Heart right ventricle (tissue), 16 donors: ENCODE data around the gene GRIK4. TPM values are rescaled to one million over a fixed set of nuclear protein-coding genes. Genes with fewer than 3 reads are reported as not detected.
A peak's percentile ranks its signal among the peaks of the same experiment; 100 is the strongest.

Experiments
- ATAC-seq, 8 donors: fragments of 200-7000 bp; cut with Tn5 transposase; one replicate each; pipeline ENCODE4 v1.9.1; 2020; ENCODE audit warnings: mild to moderate bottlenecking in 8 of 8, moderate library complexity in 8 of 8, moderate number of reproducible peaks in 1 of 8
- DNase-seq, 2 donors: peaks; one replicate each; pipeline ENCODE4 v3.0.0-alpha.2; 2020
- H3K27ac ChIP-seq, 10 donors: fragments of 200-600 bp; sonication (generic) in 2 of 10; one replicate each; pipeline versions ENCODE4 v1.5.0 to v1.8.0; 2020 to 2022; ENCODE audit warnings: mild to moderate bottlenecking in 3 of 10
- H3K27me3 ChIP-seq, 7 donors: fragments of 200-600 bp; one replicate each; pipeline ENCODE4 v1.8.0; 2021 to 2022; ENCODE audit warnings: mild to moderate bottlenecking in 2 of 7
- H3K36me3 ChIP-seq, 9 donors: fragments of 200-600 bp; sonication (generic) in 1 of 9; one replicate each; pipeline versions ENCODE4 v1.5.0 to v1.8.0; 2020 to 2022; ENCODE audit warnings: mild to moderate bottlenecking in 2 of 9
- H3K4me1 ChIP-seq, 9 donors: fragments of 200-600 bp; sonication (generic) in 1 of 9; one replicate each; pipeline versions ENCODE4 v1.5.0 to v1.8.0; 2020 to 2022; ENCODE audit warnings: mild to moderate bottlenecking in 4 of 9
- H3K4me3 ChIP-seq, 10 donors: fragments of 200-600 bp; sonication (generic) in 2 of 10; one replicate each; pipeline versions ENCODE4 v1.5.0 to v1.8.0; 2020 to 2022; ENCODE audit warnings: mild to moderate bottlenecking in 7 of 10, moderate library complexity in 2 of 10
- H3K9me3 ChIP-seq, 11 donors: fragments of 200-600 bp in 10 of 11; sonication (generic) in 2 of 11; one replicate each; pipeline versions ENCODE4 v1.5.0 to v1.8.0; 2013 to 2022; ENCODE audit warnings: mild to moderate bottlenecking in 2 of 11, control low read depth in 1 of 11, moderate library complexity in 1 of 11
- CTCF ChIP-seq, 9 donors: fragments of 200-600 bp; sonication (generic) in 2 of 9; IDR thresholded peaks; one replicate each; pipeline versions ENCODE4 v1.5.0 to v1.8.0; 2021 to 2022; ENCODE audit warnings: antibody characterized with exemption in 9 of 9, mild to moderate bottlenecking in 5 of 9, moderate library complexity in 1 of 9
- WGBS, 2 donors: extraction: QIAGEN DNeasy Blood & Tissue Kit; methylation state at CpG; one replicate each; pipeline ENCODE4 v1.1.7; 2013; ENCODE audit warnings: inconsistent platforms in 1 of 2; 5-methylcytosine and 5-hydroxymethylcytosine counted together
- intact Hi-C, 10 donors: fragments of 100-400 bp; cut with DNase I; formaldehyde crosslinking; loops; one replicate each; pipeline versions ENCODE4 v1.11.1 to v1.14.2; 2022
- polyA plus RNA-seq, 2 donors: library from polyadenylated mRNA; stranded (reverse); fragments of 200-250 nt; gene quantifications; one replicate each; pipeline ENCODE4 v1.2.3, GENCODE V29; 2013
- total RNA-seq, 10 donors: library from RNA; stranded (reverse); fragmentation: NEBNext Ultra II Directional in 3 of 10; extraction: Animal tissue kit (Norgen Biotek cat#: 25700) in 3 of 10; gene quantifications; one replicate each; pipeline versions ENCODE4 v1.2.1 to v1.2.4, GENCODE V29; 2021 to 2023
- donor health status: Arrhythmogenic right ventricular cardiomyopathy.
- donor health status: ischemic (EF 13 %, LVEDD 7.1; RV severe dilation, severe dysfunction).
- donor health status: healthy with polysubstance abuse.
- donor health status: DM: no; HTN: yes; CAD: no.
- donor health status: DM: no; HTN: no; CAD: no.
- donor health status: ischemic (EF 25% LVEDD 6.9; RV normal size, moderate dysfunction).
- donor health status: ischemic (EF 25% LVEDD 5.7; RV mildly dilated, moderate dysfunction).
- donor health status: healthy.
- donor health status: DM: yes; HTN: yes; CAD: no.
- donor health status: Ischemic cardiomyopathy.
- donor health status: ischemic (EF 35%, LVEDD 5.7; RV mildly dilated, moderate dysfunction).
- donor health status: nonischemic (EF 11% LVEDD 7.7; RV severe dilation, severe dysfunction).
- donor health status: DM: yes; HTN: yes; CAD: no.
- donor health status: PGD.
- donor health status: ischemic (EF 29% LVEDD 5.4; RV normal size, mild dysfunction).
- donor health status: nonischemic (EF 23%, LVEDD 6.1; RV moderate dilation, normal function).

GRIK4 gene
- total and polyA plus RNA-seq, 12 donors, result 0.01 to 0.85 (median 0.37) TPM; not detected in 6

GRCh38 chr11:120797143-120797542 lies 285.6 kb downstream of the GRIK4 start:
- ATAC-seq (no peak), DNase-seq (no peak)
- Histone ChIP-seq H3K27ac (no peak overlapping the region), H3K36me3 (no peaks in the 10 kb centered on the region), H3K4me3 (no peak overlapping the region), H3K9me3 (no peaks in the 10 kb centered on the region), H3K27me3 (peaks cover 0 to 64% (median 22%) of the 10 kb centered on the region in 7 donors), H3K4me1 (no peaks in the 10 kb centered on the region)
- intact Hi-C loops, result no loop called here
- WGBS, 2 donors, result 67 to 68% methylated on average over 9 of the region's 9 CpGs
- TF ChIP-seq CTCF (IDR thresholded peaks at IDR 0.05), result no peak

- H3K36me3 ChIP-seq, result no peaks in the 10 kb centered on the region
- no peak overlapping the region for H3K4me3 ChIP-seq
- H3K4me1 ChIP-seq, result no peaks in the 10 kb centered on the region
- WGBS, 2 donors, result 70% methylated on average over 3 of the region's 3 CpGs
- no peak for TF ChIP-seq CTCF (IDR thresholded peaks at IDR 0.05)
- no peak for ATAC-seq
- intact Hi-C loops, result no loop called here
- H3K27ac ChIP-seq, result no peak overlapping the region
- H3K27me3 ChIP-seq, result peaks cover 0 to 66% (median 22%) of the 10 kb centered on the region in 7 donors
- DNase-seq, result no peak
- no peaks in the 10 kb centered on the region for H3K9me3 ChIP-seq
These were observed 287.3 kb downstream of the GRIK4 start for GRCh38 chr11:120798854-120799253.

GRCh38 chr11:120800206-120800605 lies 288.7 kb downstream of the GRIK4 start:
- 58 to 69% methylated on average over 7 of the region's 7 CpGs for WGBS, 2 donors
- no peak for TF ChIP-seq CTCF (IDR thresholded peaks at IDR 0.05)
- H3K9me3 ChIP-seq, result no peaks in the 10 kb centered on the region
- no peaks in the 10 kb centered on the region for H3K4me1 ChIP-seq
- intact Hi-C loops, result loop anchor here in 5 of 10 donors (5.0 to 10.0 kb wide), 2 partner anchors 285 to 288 kb away; partner anchors contain the start of gene GRIK4 (in 5 of the 5)
- no peak overlapping the region for H3K27ac ChIP-seq
- H3K36me3 ChIP-seq, result no peaks in the 10 kb centered on the region
- no peak for ATAC-seq
- no peak for DNase-seq
- peaks cover 0 to 71% (median 22%) of the 10 kb centered on the region in 7 donors for H3K27me3 ChIP-seq
- H3K4me3 ChIP-seq, result no peak overlapping the region

- WGBS, 2 donors, result 31 to 34% methylated on average over 9 of the region's 9 CpGs
- intact Hi-C loops, result loop anchor here in 7 of 10 donors (2.0 to 10.0 kb wide), 3 partner anchors 287 to 291 kb away; partner anchors contain the start of gene GRIK4 (in 7 of the 7)
- DNase-seq, result peak; percentile 44 to 47
- Histone ChIP-seq H3K36me3 (no peaks in the 10 kb centered on the region), H3K27me3 (peaks cover 0 to 85% (median 29%) of the 10 kb centered on the region in 7 donors), H3K4me1 (no peaks in the 10 kb centered on the region), H3K4me3 (no peak overlapping the region), H3K27ac (no peak overlapping the region), H3K9me3 (no peaks in the 10 kb centered on the region)
- TF ChIP-seq CTCF (IDR thresholded peaks at IDR 0.05), result peak; percentile 72 to 92 (median 88)
- ATAC-seq, result peak in 7 of 8 donors; percentile 33 to 67 (median 53)
These were observed 290.5 kb downstream of the GRIK4 start for GRCh38 chr11:120801801-120802689.
